Measurements from ENCODE around the gene DLGAP1.
A peak's percentile ranks its signal among the peaks of the same experiment; 100 is the strongest.

Gene DLGAP1

DNA sequence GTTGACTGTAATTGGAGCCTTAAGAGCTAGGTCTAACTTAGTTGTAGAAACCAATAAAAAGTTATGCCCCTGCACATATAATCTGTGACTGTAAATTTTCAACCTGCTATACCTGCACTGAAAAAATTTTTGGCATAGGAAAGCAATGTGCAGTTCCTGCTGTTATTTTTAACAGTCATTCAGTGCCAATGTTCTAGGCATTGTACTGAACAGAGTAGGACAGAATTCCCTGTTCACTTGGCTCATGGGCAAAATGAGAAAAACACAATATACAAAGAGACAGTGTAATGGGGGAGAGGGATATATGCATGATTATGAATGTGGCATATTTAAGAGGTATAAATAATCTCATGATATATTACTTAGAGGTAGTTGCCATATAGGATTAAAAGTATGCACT is 547.2 kb downstream of the DLGAP1 start:
- no peak for DNase-seq (ENCODE audit: low read depth)
- TF ChIP-seq, protein P1, sequence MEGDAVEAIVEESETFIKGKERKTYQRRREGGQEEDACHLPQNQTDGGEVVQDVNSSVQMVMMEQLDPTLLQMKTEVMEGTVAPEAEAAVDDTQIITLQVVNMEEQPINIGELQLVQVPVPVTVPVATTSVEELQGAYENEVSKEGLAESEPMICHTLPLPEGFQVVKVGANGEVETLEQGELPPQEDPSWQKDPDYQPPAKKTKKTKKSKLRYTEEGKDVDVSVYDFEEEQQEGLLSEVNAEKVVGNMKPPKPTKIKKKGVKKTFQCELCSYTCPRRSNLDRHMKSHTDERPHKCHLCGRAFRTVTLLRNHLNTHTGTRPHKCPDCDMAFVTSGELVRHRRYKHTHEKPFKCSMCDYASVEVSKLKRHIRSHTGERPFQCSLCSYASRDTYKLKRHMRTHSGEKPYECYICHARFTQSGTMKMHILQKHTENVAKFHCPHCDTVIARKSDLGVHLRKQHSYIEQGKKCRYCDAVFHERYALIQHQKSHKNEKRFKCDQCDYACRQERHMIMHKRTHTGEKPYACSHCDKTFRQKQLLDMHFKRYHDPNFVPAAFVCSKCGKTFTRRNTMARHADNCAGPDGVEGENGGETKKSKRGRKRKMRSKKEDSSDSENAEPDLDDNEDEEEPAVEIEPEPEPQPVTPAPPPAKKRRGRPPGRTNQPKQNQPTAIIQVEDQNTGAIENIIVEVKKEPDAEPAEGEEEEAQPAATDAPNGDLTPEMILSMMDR (conservative IDR thresholded peaks at IDR 0.05; ENCODE audit: control insufficient read depth, insufficient read depth, low read depth, low read length): no peak
- H3K4me3 ChIP-seq (ENCODE audit: control insufficient read depth, low read depth, low read length): no peak overlapping the region

DNA sequence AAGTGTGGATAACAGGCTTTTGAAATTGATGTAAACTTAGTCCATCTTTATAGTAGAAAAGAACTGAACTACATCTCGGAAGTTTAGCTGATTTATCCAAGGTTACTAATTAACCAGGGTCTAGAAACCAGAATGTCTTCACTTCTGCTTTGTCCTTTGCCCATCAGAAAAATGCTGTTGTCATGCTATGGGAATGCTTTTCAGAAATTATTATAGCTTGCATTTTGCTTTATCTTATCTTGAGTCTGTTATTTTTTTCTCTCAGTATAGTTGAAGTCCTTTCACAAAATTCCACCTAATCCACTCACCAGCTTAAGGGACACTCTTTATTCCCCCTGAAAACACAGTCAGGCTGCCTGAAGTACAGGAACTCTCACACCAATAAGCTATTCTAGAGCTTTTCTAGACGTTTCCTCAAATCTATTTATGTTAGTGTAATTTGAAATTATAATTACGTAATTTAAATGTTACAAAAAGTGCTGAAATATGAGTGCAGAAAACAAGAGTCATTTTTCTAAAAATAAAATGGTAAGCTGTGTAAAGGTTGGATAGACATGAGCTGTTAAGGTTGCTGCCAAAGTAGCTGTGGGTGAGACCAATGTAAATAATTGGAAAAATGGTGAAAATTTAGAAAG is 548.9 kb downstream of the DLGAP1 start:
- TF ChIP-seq, protein P1 (conservative IDR thresholded peaks at IDR 0.05; ENCODE audit: control insufficient read depth, insufficient read depth, low read depth, low read length): no peak
- DNase-seq (ENCODE audit: low read depth): no peak
- no peak overlapping the region for H3K4me3 ChIP-seq (ENCODE audit: control insufficient read depth, low read depth, low read length)

DNA sequence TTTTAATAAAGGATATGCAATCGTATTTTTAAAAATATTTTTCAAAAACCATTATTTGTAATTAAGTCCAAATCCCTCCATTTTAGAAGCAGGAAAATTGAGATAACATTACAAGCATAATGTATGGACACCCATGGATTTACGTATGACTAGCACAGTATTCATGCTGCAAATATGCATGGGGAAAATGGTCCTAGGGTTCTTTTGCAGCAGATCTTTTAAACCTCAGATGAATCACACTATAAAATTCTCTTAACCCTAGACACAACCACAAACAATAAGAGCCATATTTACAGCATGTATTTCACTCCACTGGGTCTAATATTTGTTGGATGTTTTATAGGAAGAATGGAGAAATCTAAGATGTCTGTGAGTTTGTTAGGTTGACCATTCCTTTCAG is 551.8 kb downstream of the DLGAP1 start:
- no peak overlapping the region for H3K4me3 ChIP-seq (ENCODE audit: control insufficient read depth, low read depth, low read length)
- DNase-seq (ENCODE audit: low read depth): peak; percentile 95
- TF ChIP-seq, protein P1 (conservative IDR thresholded peaks at IDR 0.05; ENCODE audit: control insufficient read depth, insufficient read depth, low read depth, low read length): no peak

DNA sequence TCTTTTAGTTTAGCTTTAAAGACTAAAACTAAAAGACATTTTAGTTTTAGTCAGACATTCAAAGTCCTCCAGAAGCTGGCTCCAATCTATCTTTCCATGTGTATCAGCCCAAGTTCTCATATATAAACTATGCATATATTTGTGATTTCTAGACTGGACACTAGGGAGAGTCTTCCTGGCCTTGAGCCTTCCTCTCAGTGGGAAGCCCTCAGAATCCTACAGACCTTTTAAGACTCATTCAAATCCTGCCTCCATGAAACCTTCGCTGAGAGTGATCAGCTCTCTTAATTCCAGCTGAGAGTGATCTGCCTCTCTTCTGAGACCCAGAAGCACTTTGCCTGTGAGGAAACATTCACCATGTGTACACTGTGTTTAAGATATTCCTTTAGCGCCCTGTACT is 552.4 kb downstream of the DLGAP1 start:
- TF ChIP-seq, protein P1 (conservative IDR thresholded peaks at IDR 0.05; ENCODE audit: control insufficient read depth, insufficient read depth, low read depth, low read length): no peak
- no peak overlapping the region for H3K4me3 ChIP-seq (ENCODE audit: control insufficient read depth, low read depth, low read length)
- DNase-seq (ENCODE audit: low read depth): peak; percentile 16

DNA sequence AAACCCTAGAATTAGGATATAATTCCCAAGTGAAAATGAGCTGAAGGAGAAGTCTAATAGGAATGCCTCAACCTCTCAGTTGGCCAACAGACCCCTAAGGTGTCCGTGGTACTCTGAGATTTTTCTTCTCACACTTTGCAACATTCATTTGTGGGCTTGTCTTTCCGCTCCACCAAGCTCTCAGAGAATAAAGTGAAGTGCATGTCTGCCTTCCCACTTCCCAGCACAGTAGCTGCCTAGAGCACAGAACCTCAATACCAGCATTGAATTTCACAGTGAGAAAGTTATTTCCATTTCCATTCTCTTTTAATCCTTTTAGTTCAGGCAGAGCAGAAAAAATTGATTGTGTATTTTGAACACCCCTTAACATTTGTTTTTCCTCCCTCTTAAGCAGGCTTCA is 553.3 kb downstream of the DLGAP1 start:
- no peak for DNase-seq (ENCODE audit: low read depth)
- no peak overlapping the region for H3K4me3 ChIP-seq (ENCODE audit: control insufficient read depth, low read depth, low read length)
- TF ChIP-seq, protein P1 (conservative IDR thresholded peaks at IDR 0.05; ENCODE audit: control insufficient read depth, insufficient read depth, low read depth, low read length): no peak

DNA sequence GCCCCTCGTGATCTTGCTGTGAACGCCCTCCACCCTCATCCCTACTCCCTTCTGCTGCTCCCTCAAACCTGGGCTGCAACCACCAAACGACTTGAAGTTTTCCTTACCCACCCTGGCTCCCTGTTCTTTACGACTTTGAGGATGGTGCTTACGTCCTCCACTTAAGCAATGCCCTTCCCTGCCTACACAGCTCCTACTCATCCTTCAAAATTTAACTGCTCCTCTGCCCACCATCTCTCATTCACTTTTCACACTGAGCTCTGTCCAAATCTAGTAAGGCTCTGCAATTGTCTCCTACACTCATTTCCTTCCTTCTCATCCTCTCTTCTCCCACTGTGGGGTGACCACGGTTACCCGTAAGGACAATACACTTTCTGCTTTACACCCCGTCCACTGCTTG is 554.1 kb downstream of the DLGAP1 start:
- H3K4me3 ChIP-seq (ENCODE audit: control insufficient read depth, low read depth, low read length): no peak overlapping the region
- TF ChIP-seq, protein P1 (conservative IDR thresholded peaks at IDR 0.05; ENCODE audit: control insufficient read depth, insufficient read depth, low read depth, low read length): no peak
- no peak for DNase-seq (ENCODE audit: low read depth)

DNA sequence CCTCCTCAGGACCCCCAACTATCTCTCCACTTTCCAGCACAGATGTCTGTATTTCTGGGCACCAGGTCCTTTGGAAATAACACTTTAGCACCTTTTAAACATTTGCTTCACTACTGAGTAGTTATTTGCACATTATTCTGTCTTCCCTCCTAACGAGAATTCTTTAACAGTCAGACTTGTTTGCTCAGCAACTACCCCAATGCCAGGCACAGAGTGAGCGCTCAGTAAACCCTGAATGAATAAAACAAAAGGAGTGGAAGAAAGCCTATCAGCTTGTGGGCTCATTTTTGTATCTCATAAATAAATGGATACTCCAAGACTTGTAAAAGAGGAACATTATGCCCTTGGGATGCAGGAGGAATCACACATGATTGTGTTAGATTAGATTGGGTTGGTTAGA is 554.8 kb downstream of the DLGAP1 start:
- no peak for DNase-seq (ENCODE audit: low read depth)
- no peak overlapping the region for H3K4me3 ChIP-seq (ENCODE audit: control insufficient read depth, low read depth, low read length)
- TF ChIP-seq, protein P1 (conservative IDR thresholded peaks at IDR 0.05; ENCODE audit: control insufficient read depth, insufficient read depth, low read depth, low read length): no peak
